GM12878 (cell line): ENCODE measurements around the gene UHRF2. TPM values are rescaled to one million over a fixed set of nuclear protein-coding genes. Genes with fewer than 3 reads are reported as not detected.

ENCODE experiments used
- ATAC-seq: fragments of 200-7000 bp; cut with Tn5 transposase; 3 replicates; pipeline ENCODE4 v1.9.1; 2020; ENCODE audit warnings: mild to moderate bottlenecking, moderate library complexity
- BruUV-seq: library from RNA; stranded (reverse); fragments of 400-500 nt; replicated peaks from 2 replicates; lab custom pipeline; 2021; lab: Mats Ljungman, UMichigan
- CTCF ChIA-PET: fragments of 300-600 bp; sonication (Branson Sonifier 250); formaldehyde crosslinking; extraction: SDS; loops from one replicate; lab custom pipeline; 2021; ENCODE audit warnings: inconsistent platforms; lab: Yijun Ruan, JAX
- POLR2A ChIA-PET: fragments of 350-600 bp; formaldehyde crosslinking; extraction: SDS; loops from one replicate; lab custom pipeline; 2021; ENCODE audit warnings: inconsistent platforms; lab: Charles Lee
- RAD21 ChIA-PET: fragments of 300-600 bp; sonication (Branson Sonifier 250); formaldehyde crosslinking; loops from one replicate; lab custom pipeline; 2023; ENCODE audit warnings: antibody characterized with exemption; ENCODE audit not compliant: unreplicated experiment; lab: Charles Lee
- SMC1A ChIA-PET: fragments of 300-600 bp; sonication (Branson Sonifier 250); formaldehyde crosslinking; loops from one replicate; lab custom pipeline; 2023; ENCODE audit not compliant: unreplicated experiment, uncharacterized antibody; lab: Charles Lee
- DNase-seq: peaks from one replicate; pipeline ENCODE4 v3.0.0-alpha.2; 2011; ENCODE audit warnings: low read depth, low spot score
- FAIRE-seq: peaks from 3 replicates; lab custom pipeline; 2011; peaks lifted over from hg19 to GRCh38; lab: Jason Lieb, UNC
- H2AFZ ChIP-seq: 2 replicates; pipeline ENCODE4 v1.6.0; 2011; ENCODE audit warnings: low read depth, low read length, control low read depth; ENCODE audit not compliant: control insufficient read depth
- H3K27ac ChIP-seq: 2 replicates; pipeline ENCODE4 v1.5.1; 2011; ENCODE audit warnings: control low read depth; ENCODE audit not compliant: control insufficient read depth, insufficient read depth
- H3K27me3 ChIP-seq, 2 experiments: replicated peaks in 1 of 2; 2 replicates each; pipeline versions ENCODE4 v1.6.0 to v1.6.1; 2011; ENCODE audit warnings: low read length in 1 of 2; ENCODE audit not compliant: control insufficient read depth in 2 of 2, insufficient read depth in 2 of 2
- H3K36me3 ChIP-seq, 2 experiments: 2 replicates each; pipeline ENCODE4 v1.5.1; 2011; ENCODE audit warnings: low read length in 1 of 2; ENCODE audit not compliant: control insufficient read depth in 2 of 2, insufficient read depth in 2 of 2
- H3K4me1 ChIP-seq: 2 replicates; pipeline ENCODE4 v1.6.1; 2011; ENCODE audit warnings: mild to moderate bottlenecking, low read length, moderate library complexity, mixed read lengths; ENCODE audit not compliant: control insufficient read depth, insufficient read depth
- H3K4me2 ChIP-seq: 2 replicates; pipeline ENCODE4 v1.6.0; 2011; ENCODE audit warnings: control low read depth; ENCODE audit not compliant: control insufficient read depth, insufficient read depth
- H3K4me3 ChIP-seq: fragments of 200-600 bp; sonication (generic); 2 replicates; pipeline ENCODE4 v1.5.1; 2016
- H3K79me2 ChIP-seq: 2 replicates; pipeline ENCODE4 v1.6.0; 2011; ENCODE audit warnings: low read length; ENCODE audit not compliant: control insufficient read depth, insufficient read depth
- H3K9ac ChIP-seq: 2 replicates; pipeline ENCODE4 v1.8.0; 2011; ENCODE audit warnings: low read length, control low read depth, mixed read lengths; ENCODE audit not compliant: control insufficient read depth, insufficient read depth
- H3K9me3 ChIP-seq: replicated peaks from 3 replicates; pipeline ENCODE4 v1.5.1; 2011; ENCODE audit warnings: mild to moderate bottlenecking, low read length; ENCODE audit not compliant: control insufficient read depth, insufficient read depth
- H4K20me1 ChIP-seq: 2 replicates; pipeline ENCODE4 v1.6.0; 2011; ENCODE audit not compliant: control insufficient read depth, insufficient read depth
- CBX3 ChIP-seq: fragments of 200-600 bp; sonication (generic); IDR thresholded peaks from 2 replicates; pipeline ENCODE4 v1.6.1; 2016; ENCODE audit warnings: low read depth, borderline replicate concordance
- ETV6 ChIP-seq, 2 experiments: fragments of 450-650 bp in 1 of 2; IDR thresholded peaks in 1 of 2; conservative IDR thresholded peaks in 1 of 2; 2 replicates each; pipeline ENCODE4 v1.6.1; 2014; ENCODE audit warnings: antibody characterized with exemption in 1 of 2, borderline replicate concordance in 1 of 2, low read depth in 1 of 2, mild to moderate bottlenecking in 1 of 2, moderate library complexity in 1 of 2
- RCOR1 ChIP-seq: conservative IDR thresholded peaks from 2 replicates; pipeline ENCODE4 v1.6.1; 2012; ENCODE audit warnings: low read depth, low read length, improper control_type of control experiment
- SMC3 ChIP-seq: IDR thresholded peaks from 2 replicates; pipeline ENCODE4 v1.6.1; 2011; ENCODE audit warnings: low read length, improper control_type of control experiment, borderline replicate concordance
- SRF ChIP-seq, 2 experiments: IDR thresholded peaks; 2 replicates each; pipeline ENCODE4 v1.6.1; 2011; ENCODE audit warnings: low read depth in 2 of 2, low read length in 2 of 2, mild to moderate bottlenecking in 1 of 2, moderate library complexity in 1 of 2
- ZNF217 ChIP-seq: fragments of 450-650 bp; IDR thresholded peaks from 2 replicates; pipeline ENCODE4 v1.6.1; 2017; ENCODE audit warnings: antibody characterized with exemption, mild to moderate bottlenecking
- WGBS: methylation state at CpG from one replicate; pipeline ENCODE4 v1.1.6; 2016; ENCODE audit warnings: low lambda C conversion rate; ENCODE audit not compliant: insufficient replicate concordance, insufficient coverage; ENCODE audit errors: missing lambda C conversion rate; 5-methylcytosine and 5-hydroxymethylcytosine counted together
- in situ Hi-C: fragments of 300-500 bp; cut with MboI; formaldehyde crosslinking; loops from 9 replicates; pipeline ENCODE4 v1.14.3; 2018; ENCODE audit warnings: mixed read lengths
- intact Hi-C: fragments of 100-400 bp; cut with micrococcal nuclease; formaldehyde crosslinking; loops from one replicate; pipeline ENCODE4 v1.14.2; 2022; ENCODE audit not compliant: unreplicated experiment
- polyA plus RNA-seq, 11 experiments: library from polyadenylated mRNA; depleted of rRNA in 4 of 11; unstranded in 6 of 11; stranded (reverse) in 5 of 11; fragments of >200 nt; fragmentation: Nextera tagmentation in 4 of 11; fragmentation: Illumina TruSeq in 1 of 11; extraction: Ambion mirVana in 4 of 11; extraction: Trizol in 1 of 11; gene quantifications; 1 replicate in 1 of 11; 2 replicates in 10 of 11; pipeline versions ENCODE4 v1.2.1 to v1.2.3, GENCODE V29; 2011 to 2016; ENCODE audit warnings: inconsistent platforms in 2 of 11, missing spikeins in 2 of 11, low read depth in 1 of 11
- total RNA-seq, 4 experiments: library from RNA; depleted of rRNA in 3 of 4; stranded (reverse); fragments of >200 nt in 3 of 4; fragmentation: Illumina TruSeq in 1 of 4; extraction: Trizol in 1 of 4; gene quantifications; 2 replicates each; pipeline versions ENCODE4 v1.2.1 to v1.2.3, GENCODE V29; 2013 to 2021
- TF ChIP-seq, protein P1 (sequence below): fragments of 450-650 bp; formaldehyde crosslinking; IDR thresholded peaks from 2 replicates; pipeline ENCODE4 v1.5.0; 2022; ENCODE audit warnings: mild to moderate bottlenecking, missing genetic modification characterization
- TF ChIP-seq, protein P2 (sequence below): fragments of 450-650 bp; conservative IDR thresholded peaks from 2 replicates; pipeline ENCODE4 v1.6.1; 2017; ENCODE audit warnings: mild to moderate bottlenecking, moderate library complexity
- TF ChIP-seq, protein P3 (sequence below): IDR thresholded peaks from 2 replicates; pipeline ENCODE4 v1.6.1; 2012; ENCODE audit warnings: improper control_type of control experiment, low read depth, low read length; ENCODE audit not compliant: insufficient replicate concordance
- TF ChIP-seq, protein P4 (sequence below): fragments of 450-650 bp; IDR thresholded peaks from 2 replicates; pipeline ENCODE4 v1.6.1; 2018; ENCODE audit warnings: borderline replicate concordance, mild to moderate bottlenecking; ENCODE audit not compliant: partially characterized antibody

Gene UHRF2
- total and polyA plus RNA-seq, 10 of the 15 experiments (the other 5 are each of a cell fraction or from before 2014, with no cell fraction given): 11.2 to 95.8 (median 43.1) TPM

DNA sequence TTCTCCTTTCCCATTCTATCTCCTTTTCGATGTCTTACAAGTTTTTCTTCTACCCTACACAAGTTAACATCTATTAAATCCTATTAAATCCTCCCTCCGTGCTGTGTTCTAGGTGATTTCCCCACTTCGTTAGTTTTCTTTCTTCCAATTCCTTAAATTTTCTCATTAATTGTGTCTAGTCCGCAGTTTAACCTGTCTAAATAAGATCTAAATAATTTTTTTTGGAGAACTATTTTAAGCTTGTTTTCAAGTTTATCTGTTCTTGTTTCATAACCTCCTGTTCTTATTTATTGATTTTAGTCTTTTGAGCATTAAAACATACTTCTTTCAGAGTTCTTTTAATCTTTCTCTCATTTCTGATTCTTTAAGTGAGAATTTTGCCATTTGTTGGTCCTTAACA is 109.3 kb downstream of the UHRF2 start:
- Histone ChIP-seq H3K4me2 (no peak overlapping the region), H3K9ac (no peak overlapping the region), H3K36me3 (no peaks in the 10 kb centered on the region; a peak in 1 of 4 replicates), H3K9me3 (no peaks in the 10 kb centered on the region), H2AFZ (no peak overlapping the region), H3K27me3 (no peaks in the 10 kb centered on the region), H3K27ac (no peak overlapping the region), H3K4me1 (no peaks in the 10 kb centered on the region), H3K4me3 (no peak overlapping the region), H4K20me1 (no peaks in the 10 kb centered on the region), H3K79me2 (no peaks in the 10 kb centered on the region)
- 98% methylated on average over 4 of the region's 4 CpGs for WGBS
- RAD21 ChIA-PET: no interaction called here
- intact Hi-C loops (no loop called here), in situ Hi-C loops (no loop called here)
- DNase-seq (no peak), ATAC-seq (no peak), FAIRE-seq (no peak)
- CTCF ChIA-PET: no interaction called here
- POLR2A ChIA-PET: no interaction called here
- BruUV-seq: no TSS peak
- SMC1A ChIA-PET: interaction anchor here (0.7 kb wide), 1 partner anchor 167 kb away, joined by 3 read pairs; no protein-coding TSS in a partner anchor
- TF ChIP-seq CBX3: no peak
- no peak for TF ChIP-seq RCOR1
- TF ChIP-seq, protein P1, sequence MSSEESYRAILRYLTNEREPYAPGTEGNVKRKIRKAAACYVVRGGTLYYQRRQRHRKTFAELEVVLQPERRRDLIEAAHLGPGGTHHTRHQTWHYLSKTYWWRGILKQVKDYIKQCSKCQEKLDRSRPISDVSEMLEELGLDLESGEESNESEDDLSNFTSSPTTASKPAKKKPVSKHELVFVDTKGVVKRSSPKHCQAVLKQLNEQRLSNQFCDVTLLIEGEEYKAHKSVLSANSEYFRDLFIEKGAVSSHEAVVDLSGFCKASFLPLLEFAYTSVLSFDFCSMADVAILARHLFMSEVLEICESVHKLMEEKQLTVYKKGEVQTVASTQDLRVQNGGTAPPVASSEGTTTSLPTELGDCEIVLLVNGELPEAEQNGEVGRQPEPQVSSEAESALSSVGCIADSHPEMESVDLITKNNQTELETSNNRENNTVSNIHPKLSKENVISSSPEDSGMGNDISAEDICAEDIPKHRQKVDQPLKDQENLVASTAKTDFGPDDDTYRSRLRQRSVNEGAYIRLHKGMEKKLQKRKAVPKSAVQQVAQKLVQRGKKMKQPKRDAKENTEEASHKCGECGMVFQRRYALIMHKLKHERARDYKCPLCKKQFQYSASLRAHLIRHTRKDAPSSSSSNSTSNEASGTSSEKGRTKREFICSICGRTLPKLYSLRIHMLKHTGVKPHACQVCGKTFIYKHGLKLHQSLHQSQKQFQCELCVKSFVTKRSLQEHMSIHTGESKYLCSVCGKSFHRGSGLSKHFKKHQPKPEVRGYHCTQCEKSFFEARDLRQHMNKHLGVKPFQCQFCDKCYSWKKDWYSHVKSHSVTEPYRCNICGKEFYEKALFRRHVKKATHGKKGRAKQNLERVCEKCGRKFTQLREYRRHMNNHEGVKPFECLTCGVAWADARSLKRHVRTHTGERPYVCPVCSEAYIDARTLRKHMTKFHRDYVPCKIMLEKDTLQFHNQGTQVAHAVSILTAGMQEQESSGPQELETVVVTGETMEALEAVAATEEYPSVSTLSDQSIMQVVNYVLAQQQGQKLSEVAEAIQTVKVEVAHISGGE (CRISPR knock-in tag): no peak
- TF ChIP-seq, protein P2, sequence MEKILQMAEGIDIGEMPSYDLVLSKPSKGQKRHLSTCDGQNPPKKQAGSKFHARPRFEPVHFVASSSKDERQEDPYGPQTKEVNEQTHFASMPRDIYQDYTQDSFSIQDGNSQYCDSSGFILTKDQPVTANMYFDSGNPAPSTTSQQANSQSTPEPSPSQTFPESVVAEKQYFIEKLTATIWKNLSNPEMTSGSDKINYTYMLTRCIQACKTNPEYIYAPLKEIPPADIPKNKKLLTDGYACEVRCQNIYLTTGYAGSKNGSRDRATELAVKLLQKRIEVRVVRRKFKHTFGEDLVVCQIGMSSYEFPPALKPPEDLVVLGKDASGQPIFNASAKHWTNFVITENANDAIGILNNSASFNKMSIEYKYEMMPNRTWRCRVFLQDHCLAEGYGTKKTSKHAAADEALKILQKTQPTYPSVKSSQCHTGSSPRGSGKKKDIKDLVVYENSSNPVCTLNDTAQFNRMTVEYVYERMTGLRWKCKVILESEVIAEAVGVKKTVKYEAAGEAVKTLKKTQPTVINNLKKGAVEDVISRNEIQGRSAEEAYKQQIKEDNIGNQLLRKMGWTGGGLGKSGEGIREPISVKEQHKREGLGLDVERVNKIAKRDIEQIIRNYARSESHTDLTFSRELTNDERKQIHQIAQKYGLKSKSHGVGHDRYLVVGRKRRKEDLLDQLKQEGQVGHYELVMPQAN: no peak
- TF ChIP-seq ZNF217: no peak
- TF ChIP-seq ETV6 (conservative IDR thresholded peaks at IDR 0.05 in 1 of 2, IDR thresholded peaks at IDR 0.05 in 1 of 2; ENCODE audit: borderline replicate concordance in 1 of 2, low read depth in 1 of 2): no peak
- no peak for TF ChIP-seq SMC3
- TF ChIP-seq, protein P3, sequence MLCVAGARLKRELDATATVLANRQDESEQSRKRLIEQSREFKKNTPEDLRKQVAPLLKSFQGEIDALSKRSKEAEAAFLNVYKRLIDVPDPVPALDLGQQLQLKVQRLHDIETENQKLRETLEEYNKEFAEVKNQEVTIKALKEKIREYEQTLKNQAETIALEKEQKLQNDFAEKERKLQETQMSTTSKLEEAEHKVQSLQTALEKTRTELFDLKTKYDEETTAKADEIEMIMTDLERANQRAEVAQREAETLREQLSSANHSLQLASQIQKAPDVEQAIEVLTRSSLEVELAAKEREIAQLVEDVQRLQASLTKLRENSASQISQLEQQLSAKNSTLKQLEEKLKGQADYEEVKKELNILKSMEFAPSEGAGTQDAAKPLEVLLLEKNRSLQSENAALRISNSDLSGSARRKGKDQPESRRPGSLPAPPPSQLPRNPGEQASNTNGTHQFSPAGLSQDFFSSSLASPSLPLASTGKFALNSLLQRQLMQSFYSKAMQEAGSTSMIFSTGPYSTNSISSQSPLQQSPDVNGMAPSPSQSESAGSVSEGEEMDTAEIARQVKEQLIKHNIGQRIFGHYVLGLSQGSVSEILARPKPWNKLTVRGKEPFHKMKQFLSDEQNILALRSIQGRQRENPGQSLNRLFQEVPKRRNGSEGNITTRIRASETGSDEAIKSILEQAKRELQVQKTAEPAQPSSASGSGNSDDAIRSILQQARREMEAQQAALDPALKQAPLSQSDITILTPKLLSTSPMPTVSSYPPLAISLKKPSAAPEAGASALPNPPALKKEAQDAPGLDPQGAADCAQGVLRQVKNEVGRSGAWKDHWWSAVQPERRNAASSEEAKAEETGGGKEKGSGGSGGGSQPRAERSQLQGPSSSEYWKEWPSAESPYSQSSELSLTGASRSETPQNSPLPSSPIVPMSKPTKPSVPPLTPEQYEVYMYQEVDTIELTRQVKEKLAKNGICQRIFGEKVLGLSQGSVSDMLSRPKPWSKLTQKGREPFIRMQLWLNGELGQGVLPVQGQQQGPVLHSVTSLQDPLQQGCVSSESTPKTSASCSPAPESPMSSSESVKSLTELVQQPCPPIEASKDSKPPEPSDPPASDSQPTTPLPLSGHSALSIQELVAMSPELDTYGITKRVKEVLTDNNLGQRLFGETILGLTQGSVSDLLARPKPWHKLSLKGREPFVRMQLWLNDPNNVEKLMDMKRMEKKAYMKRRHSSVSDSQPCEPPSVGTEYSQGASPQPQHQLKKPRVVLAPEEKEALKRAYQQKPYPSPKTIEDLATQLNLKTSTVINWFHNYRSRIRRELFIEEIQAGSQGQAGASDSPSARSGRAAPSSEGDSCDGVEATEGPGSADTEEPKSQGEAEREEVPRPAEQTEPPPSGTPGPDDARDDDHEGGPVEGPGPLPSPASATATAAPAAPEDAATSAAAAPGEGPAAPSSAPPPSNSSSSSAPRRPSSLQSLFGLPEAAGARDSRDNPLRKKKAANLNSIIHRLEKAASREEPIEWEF: no peak
- TF ChIP-seq SRF (IDR thresholded peaks at IDR 0.05; ENCODE audit: low read depth in 2 of 2, low read length in 2 of 2): no peak
- TF ChIP-seq, protein P4, sequence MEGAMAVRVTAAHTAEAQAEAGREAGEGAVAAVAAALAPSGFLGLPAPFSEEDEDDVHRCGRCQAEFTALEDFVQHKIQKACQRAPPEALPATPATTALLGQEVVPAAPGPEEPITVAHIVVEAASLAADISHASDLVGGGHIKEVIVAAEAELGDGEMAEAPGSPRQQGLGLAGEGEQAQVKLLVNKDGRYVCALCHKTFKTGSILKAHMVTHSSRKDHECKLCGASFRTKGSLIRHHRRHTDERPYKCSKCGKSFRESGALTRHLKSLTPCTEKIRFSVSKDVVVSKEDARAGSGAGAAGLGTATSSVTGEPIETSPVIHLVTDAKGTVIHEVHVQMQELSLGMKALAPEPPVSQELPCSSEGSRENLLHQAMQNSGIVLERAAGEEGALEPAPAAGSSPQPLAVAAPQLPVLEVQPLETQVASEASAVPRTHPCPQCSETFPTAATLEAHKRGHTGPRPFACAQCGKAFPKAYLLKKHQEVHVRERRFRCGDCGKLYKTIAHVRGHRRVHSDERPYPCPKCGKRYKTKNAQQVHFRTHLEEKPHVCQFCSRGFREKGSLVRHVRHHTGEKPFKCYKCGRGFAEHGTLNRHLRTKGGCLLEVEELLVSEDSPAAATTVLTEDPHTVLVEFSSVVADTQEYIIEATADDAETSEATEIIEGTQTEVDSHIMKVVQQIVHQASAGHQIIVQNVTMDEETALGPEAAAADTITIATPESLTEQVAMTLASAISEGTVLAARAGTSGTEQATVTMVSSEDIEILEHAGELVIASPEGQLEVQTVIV: no peak
